ENCODE results near the gene C16orf74. TPM values are rescaled to one million over a fixed set of nuclear protein-coding genes. Genes with fewer than 3 reads are reported as not detected.

Gene C16orf74
- total RNA-seq, 4 donors from 2014 or later = 1.5 to 6.2 (median 1.7) TPM; not detected in 1

DNA sequence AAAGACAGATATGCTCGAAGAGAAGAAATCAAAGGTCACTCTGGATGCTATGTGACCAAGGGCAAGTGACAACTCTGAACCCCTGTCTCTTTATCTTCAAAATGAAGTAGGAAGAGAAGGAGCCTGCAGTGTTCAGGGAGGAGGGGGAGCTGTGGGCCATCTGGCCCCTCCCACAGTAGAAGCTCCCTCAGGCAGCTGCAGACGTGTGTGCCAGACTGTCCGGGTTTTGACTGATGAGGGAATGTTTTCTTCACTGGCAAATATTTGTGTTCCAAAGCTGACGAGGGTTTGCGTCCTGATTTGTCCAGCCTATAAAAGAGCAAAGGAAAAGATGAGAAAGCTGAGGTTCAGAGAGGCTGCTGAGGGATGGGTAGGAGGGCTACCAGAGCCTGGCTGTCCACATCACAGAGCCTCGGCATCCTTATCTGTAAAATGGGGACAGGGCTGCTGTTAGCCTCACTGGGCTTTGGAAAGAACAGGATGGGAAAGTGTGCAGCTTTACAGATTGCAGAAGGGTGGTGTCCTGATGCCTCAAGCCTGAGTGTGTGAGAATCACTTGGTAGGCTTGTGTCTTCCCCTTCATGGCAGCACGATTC lies 60.3 kb downstream of the C16orf74 start:
- TF ChIP-seq, protein P1, sequence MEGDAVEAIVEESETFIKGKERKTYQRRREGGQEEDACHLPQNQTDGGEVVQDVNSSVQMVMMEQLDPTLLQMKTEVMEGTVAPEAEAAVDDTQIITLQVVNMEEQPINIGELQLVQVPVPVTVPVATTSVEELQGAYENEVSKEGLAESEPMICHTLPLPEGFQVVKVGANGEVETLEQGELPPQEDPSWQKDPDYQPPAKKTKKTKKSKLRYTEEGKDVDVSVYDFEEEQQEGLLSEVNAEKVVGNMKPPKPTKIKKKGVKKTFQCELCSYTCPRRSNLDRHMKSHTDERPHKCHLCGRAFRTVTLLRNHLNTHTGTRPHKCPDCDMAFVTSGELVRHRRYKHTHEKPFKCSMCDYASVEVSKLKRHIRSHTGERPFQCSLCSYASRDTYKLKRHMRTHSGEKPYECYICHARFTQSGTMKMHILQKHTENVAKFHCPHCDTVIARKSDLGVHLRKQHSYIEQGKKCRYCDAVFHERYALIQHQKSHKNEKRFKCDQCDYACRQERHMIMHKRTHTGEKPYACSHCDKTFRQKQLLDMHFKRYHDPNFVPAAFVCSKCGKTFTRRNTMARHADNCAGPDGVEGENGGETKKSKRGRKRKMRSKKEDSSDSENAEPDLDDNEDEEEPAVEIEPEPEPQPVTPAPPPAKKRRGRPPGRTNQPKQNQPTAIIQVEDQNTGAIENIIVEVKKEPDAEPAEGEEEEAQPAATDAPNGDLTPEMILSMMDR (IDR thresholded peaks at IDR 0.05; ENCODE audit: low read depth) = no peak

DNA sequence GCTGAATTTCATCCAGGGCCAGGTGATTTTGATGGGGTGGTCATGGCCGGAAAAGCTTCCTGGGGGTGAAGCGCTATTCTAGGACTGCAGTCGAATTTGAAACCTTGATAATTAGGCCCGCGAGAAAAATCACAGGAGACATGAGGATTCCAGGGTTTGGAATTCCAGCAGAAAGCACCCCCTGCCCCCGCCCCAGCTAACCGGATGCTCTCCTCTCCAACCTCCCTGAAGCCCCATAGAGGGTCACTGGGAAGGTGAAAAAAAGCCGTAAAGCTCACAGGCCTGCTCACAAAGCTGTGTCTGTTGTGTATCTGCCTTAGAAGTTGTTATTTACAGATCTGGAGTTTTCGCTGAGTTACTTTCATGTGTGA lies 61.0 kb downstream of the C16orf74 start:
- TF ChIP-seq, protein P1 (IDR thresholded peaks at IDR 0.05; ENCODE audit: low read depth) = no peak

DNA sequence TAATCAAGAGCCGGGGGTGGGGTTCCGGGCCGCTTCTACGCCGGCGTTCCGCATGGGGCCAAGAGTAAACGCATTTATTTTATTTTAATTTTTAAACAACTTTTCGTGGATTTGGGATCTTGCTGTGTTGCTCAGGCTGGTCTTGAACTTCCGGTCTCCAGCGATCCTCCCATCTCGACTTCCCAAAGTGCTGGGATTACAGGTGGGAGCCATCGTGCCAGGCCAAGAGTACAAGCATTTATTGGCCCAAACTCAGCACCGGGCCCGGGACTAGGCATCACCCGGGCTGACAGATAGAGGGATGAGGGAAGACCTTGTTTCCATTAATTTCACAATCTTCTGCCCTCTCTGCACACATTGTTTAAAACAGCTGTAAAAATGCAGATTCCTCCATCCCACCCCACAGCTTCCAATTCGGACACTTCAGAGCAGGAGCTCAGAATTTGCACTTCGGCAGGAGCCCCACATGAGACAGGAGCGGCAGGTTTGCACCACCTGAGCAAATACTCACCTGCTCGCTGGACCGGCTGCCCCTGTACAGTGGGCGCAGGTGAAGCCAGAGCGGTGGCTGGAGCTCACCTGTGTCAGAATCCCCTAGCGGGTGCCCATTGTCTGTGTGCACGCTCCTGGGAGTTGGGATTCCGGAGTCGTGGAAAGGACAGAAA lies 61.5 kb downstream of the C16orf74 start:
- TF ChIP-seq, protein P1 (IDR thresholded peaks at IDR 0.05; ENCODE audit: low read depth) = no peak

GRCh38 chr16:85688586-85689284 lies 62.2 kb downstream of the C16orf74 start, which contains the start of gene GINS2:
Gene GINS2, minus strand, starts transcription at chr16:85688954. Its CDS starts 56 bp downstream, at chr16:85688898.
- TF ChIP-seq, protein P1 (IDR thresholded peaks at IDR 0.05; ENCODE audit: low read depth) = no peak

DNA sequence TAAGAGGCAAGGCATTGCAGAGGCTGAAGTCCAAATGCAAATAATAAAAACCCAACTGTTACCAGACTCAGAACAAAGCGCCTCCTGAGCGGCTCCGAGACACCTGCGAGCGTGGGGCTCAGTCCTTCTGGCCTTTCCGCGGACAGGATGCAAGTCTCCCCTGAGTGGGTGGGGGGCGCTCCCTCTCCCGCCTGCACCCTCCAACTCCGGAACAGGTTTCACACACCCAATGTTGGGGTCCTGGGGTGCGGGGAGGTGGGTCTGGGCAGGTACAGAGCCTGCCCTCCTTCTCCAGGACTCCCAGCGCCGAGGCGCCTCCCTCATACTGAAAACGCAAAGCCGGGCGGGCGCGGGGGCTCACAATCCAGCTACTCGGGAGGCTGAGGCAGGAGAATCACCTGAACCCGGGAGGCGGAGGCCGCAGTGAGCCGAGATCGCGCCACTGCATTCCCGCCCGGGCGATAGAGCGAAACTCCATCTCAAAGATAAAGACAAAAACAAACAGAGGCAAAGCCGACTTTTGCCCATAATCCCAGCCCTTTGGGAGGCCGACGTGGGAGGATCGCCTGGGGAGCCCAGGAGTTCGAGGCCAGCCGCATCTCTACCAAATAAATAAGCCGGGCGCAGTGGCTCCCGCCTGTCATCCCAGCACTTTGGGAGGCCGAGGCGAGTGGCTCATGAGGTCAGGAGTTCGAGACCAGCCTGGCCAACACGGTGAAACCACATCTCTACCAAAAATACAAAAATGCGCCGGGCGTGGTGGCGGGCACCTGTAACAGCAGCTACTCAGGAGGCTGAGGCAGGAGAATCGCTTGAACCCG lies 63.0 kb downstream of the C16orf74 start:
- TF ChIP-seq, protein P1 (IDR thresholded peaks at IDR 0.05; ENCODE audit: low read depth) = no peak

DNA sequence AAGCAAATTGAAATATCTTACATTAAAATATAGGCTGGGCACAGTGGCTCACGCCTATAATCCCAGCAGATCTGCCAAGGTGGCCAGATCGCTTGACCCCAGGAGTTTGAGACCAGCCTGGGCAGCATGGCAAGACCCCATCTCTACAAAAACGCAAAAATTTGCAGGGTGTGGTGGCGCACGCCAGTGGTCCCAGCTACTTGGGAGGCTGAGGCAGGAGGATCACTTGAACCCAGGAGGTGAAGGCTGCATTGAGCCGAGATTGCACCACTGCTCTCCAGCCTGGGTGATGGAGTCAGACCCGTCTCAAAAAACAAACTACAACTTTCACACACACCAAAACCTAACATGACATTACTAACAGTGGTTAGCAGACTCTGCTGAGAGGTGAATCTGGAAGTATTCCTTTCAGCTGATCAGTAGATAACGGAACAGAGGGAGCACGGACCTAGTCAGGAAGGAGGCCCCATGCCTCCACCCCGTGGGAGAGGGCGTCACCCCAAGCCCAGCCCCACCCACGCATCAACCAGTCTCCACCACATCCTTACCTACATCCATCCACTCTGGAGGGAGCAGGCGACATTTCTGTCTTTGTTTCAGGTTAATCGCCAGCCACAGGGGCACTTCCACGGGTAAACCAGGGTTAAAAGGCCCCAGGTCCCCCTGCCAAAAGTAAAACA lies 63.8 kb downstream of the C16orf74 start:
- TF ChIP-seq, protein P1 (IDR thresholded peaks at IDR 0.05; ENCODE audit: low read depth) = no peak

Data from subcutaneous adipose tissue (tissue), 4 donors.